Neural crest cell (in vitro differentiated cells): ENCODE data around the gene PARK7. TPM values are rescaled to one million over a fixed set of nuclear protein-coding genes. Genes with fewer than 3 reads are reported as not detected.
A peak's percentile ranks its signal among the peaks of the same experiment; 100 is the strongest.

Experiments
- DNase-seq: peaks from one replicate; pipeline ENCODE4 v3.0.0; 2021; ENCODE audit warnings: low read depth, mixed read lengths, low spot score
- H3K27ac Mint-ChIP-seq: one replicate; pipeline ENCODE4 v1.8.0; 2021; ENCODE audit warnings: mild to moderate bottlenecking, mixed read lengths; ENCODE audit not compliant: unreplicated experiment
- H3K27me3 Mint-ChIP-seq: 2 replicates; pipeline ENCODE4 v1.8.0; 2021; ENCODE audit warnings: low read depth, mild to moderate bottlenecking, mixed read lengths
- H3K36me3 Mint-ChIP-seq: 2 replicates; pipeline ENCODE4 v1.8.0; 2021; ENCODE audit warnings: low read depth, mild to moderate bottlenecking, mixed read lengths
- H3K4me1 Mint-ChIP-seq: 2 replicates; pipeline ENCODE4 v1.8.0; 2021; ENCODE audit warnings: mixed read lengths
- H3K4me3 Mint-ChIP-seq: one replicate; pipeline ENCODE4 v1.8.0; 2021; ENCODE audit warnings: mild to moderate bottlenecking, mixed read lengths
- H3K9me3 Mint-ChIP-seq: 2 replicates; pipeline ENCODE4 v1.8.0; 2021; ENCODE audit warnings: mixed read lengths
- total RNA-seq: library from RNA; stranded (reverse); gene quantifications from 2 replicates; pipeline ENCODE4 v1.2.1, GENCODE V29; 2021
- TF ChIP-seq, protein P1 (sequence below): fragments of 200-600 bp; sonication (generic); conservative IDR thresholded peaks from 2 replicates; pipeline ENCODE4 v1.5.0; 2021; ENCODE audit warnings: antibody characterized with exemption, mild to moderate bottlenecking

The PARK7 gene
- total RNA-seq, 1 donor from 2014 or later: 386 TPM

DNA sequence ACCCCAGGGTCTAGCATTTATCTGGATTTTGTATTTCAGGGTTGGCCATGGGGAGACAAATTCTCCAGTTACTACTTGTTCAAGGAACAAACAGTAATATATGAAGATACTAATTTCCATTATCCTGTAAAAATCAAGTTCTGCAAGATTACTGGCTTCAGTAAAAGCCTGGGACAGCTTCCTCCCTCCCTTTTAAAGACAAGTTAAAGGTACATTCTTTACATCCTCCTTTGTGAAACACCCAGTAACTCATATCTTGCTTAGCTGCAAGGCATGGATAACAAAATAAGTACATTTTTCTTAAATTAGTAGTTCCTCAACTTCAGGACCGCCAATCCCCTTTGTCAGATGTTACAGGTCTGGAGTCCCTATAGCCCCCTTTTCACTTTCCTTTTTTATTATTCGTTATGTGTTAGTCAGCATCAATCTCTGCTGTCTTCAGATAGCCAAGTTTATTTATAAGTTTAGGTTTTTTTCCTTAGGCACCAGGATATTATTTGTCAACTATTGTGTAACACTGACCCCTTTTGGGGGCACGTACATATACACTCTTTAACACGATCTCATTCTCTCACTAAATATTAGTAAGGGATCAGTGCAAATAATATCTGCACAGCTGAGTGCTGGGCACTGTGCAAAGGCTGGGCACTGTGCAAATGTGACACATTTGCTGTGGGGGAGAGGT, 54.8 kb downstream of the PARK7 start:
- TF ChIP-seq, protein P1, sequence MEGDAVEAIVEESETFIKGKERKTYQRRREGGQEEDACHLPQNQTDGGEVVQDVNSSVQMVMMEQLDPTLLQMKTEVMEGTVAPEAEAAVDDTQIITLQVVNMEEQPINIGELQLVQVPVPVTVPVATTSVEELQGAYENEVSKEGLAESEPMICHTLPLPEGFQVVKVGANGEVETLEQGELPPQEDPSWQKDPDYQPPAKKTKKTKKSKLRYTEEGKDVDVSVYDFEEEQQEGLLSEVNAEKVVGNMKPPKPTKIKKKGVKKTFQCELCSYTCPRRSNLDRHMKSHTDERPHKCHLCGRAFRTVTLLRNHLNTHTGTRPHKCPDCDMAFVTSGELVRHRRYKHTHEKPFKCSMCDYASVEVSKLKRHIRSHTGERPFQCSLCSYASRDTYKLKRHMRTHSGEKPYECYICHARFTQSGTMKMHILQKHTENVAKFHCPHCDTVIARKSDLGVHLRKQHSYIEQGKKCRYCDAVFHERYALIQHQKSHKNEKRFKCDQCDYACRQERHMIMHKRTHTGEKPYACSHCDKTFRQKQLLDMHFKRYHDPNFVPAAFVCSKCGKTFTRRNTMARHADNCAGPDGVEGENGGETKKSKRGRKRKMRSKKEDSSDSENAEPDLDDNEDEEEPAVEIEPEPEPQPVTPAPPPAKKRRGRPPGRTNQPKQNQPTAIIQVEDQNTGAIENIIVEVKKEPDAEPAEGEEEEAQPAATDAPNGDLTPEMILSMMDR: peak; percentile 36
- Mint-ChIP-seq H3K36me3 (no peaks in the 10 kb centered on the region), H3K27me3 (no peaks in the 10 kb centered on the region), H3K4me1 (peaks cover 67% of the 10 kb centered on the region), H3K9me3 (no peaks in the 10 kb centered on the region), H3K4me3 (peak overlapping the region; percentile 13), H3K27ac (no peak overlapping the region)
- no peak for DNase-seq

DNA sequence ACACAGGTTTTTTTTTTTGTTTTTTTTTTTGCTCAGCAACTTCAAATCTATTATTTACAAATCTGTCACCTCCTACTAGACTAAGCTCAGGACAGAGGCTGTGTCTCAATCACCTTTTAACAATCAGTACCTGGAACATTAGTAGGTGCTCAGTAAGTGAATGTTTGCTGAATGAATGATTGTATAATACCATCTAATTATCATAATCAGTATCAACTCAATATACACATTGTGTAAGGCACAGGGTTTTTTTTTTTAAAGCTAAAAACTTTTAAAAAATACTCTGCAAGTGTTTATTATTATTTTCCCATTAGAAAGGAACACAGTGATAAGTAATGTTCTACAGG, 55.4 kb downstream of the PARK7 start:
- Mint-ChIP-seq H3K27me3 (no peaks in the 10 kb centered on the region), H3K36me3 (no peaks in the 10 kb centered on the region), H3K27ac (no peak overlapping the region), H3K4me3 (peak overlapping the region; percentile 13), H3K9me3 (no peaks in the 10 kb centered on the region), H3K4me1 (peaks cover 71% of the 10 kb centered on the region)
- TF ChIP-seq, protein P1: no peak
- DNase-seq: no peak

DNA sequence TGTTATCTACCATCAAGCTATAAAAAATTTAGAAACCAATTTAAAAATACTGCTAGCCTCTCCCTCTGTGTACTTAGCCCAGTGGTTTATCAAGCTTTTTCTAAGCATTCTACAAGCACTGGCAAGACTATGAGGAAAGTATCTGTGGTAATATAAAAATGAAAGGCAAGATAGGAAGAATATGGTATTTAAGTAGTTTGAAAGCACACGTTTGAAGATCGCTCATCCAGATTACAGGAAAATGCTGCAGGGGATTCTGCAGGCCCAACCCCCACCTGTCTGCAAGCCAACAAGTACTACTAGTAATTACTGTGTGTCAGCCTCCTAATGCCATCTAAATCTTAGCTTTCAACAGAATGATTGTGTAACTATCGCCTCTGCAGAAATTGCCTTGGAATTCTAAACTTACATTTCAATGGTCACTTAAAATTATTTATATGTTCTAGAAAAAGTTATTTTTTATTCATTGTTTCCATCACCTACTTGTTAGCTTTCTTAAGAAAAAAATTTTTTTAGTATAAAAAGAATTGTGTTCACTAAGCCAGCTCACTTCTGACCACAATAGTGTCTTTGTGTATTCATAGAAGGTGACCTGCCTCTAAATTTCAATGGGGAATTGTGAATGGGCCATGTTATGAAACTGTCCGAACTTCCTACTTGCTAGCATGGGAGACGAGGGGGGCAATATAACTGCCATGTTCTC, 56.1 kb downstream of the PARK7 start:
- Mint-ChIP-seq H3K4me1 (peaks cover 78% of the 10 kb centered on the region), H3K4me3 (peak overlapping the region; percentile 79), H3K9me3 (no peaks in the 10 kb centered on the region), H3K36me3 (no peaks in the 10 kb centered on the region), H3K27me3 (no peaks in the 10 kb centered on the region), H3K27ac (peak overlapping the region; percentile 76)
- TF ChIP-seq, protein P1: no peak
- no peak for DNase-seq

DNA sequence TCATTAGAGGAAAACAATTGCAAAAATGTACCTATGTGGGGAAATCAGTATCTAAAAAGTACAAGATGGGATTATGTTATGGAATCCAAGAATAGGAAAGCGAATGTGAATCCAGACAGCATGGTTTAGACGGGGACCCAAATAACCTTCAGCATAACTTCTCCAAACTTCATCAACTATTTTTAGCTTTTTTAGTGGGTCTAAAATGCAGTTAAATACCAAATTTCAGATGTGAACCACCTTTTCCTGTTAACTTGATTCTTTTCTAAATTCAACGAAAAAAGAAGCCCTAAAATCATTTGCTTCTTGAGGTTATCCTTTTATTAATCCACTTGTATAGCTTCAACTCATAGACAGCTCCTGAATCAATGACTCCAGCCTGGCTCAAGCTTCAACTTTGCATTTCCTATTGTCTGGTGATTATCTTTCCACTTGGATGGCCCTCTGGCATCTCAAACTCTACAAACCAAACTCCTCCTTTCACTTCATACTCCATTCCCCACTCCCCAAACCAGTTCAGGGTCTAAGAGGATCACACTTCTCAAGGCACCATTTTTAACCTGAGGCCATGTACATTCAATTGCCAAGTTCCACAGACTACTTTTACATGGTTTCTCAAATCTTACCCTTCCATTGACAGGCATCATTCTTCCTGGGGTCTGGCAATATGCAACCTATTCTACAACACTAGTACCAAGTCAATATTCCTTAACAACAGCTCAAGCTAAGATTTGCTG, 57.1 kb downstream of the PARK7 start:
- Mint-ChIP-seq H3K4me1 (peaks cover 88% of the 10 kb centered on the region), H3K4me3 (peak overlapping the region; percentile 79), H3K27ac (peak overlapping the region; percentile 91), H3K36me3 (no peaks in the 10 kb centered on the region), H3K9me3 (no peaks in the 10 kb centered on the region), H3K27me3 (no peaks in the 10 kb centered on the region)
- TF ChIP-seq, protein P1: no peak
- no peak for DNase-seq

DNA sequence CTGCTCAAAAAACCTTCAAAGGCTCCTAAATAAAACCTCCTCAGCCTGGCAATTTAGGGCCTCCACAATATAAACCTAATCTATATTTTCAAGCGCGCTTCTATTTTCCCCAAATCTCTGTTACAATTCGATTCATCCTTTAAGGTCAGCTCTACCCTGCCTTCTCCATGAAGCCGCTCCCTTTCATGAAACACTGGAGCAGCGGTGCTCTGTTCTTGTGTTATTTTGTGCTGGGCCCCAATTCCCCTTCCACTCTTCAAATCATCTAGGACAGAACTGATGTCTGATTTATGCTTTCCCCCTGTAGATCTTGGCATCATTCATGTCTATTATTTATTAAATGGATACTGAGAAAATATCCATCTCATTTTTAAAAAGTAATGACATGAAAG, 57.7 kb downstream of the PARK7 start:
- TF ChIP-seq, protein P1: no peak
- no peak for DNase-seq
- Mint-ChIP-seq H3K36me3 (no peaks in the 10 kb centered on the region), H3K27me3 (no peaks in the 10 kb centered on the region), H3K4me1 (peaks cover 94% of the 10 kb centered on the region), H3K27ac (peak overlapping the region; percentile 91), H3K4me3 (peak overlapping the region; percentile 79), H3K9me3 (no peaks in the 10 kb centered on the region)
